IMR-90 (cell line): ENCODE results near the gene PITX2. TPM values are rescaled to one million over a fixed set of nuclear protein-coding genes. Genes with fewer than 3 reads are reported as not detected.

Experiments
- ATAC-seq: fragments of 200-7000 bp; cut with Tn5 transposase; 2 replicates; pipeline ENCODE4 v1.9.1; 2020; ENCODE audit warnings: low read depth, mild to moderate bottlenecking, moderate library complexity
- BruUV-seq: library from RNA; stranded (reverse); fragments of 400-500 nt; replicated peaks from 2 replicates; lab custom pipeline; 2021; lab: Mats Ljungman, UMichigan
- CTCF ChIA-PET: fragments of 300-600 bp; formaldehyde crosslinking; extraction: SDS; loops from one replicate; lab custom pipeline; 2021; ENCODE audit warnings: antibody characterized with exemption; lab: Yijun Ruan, JAX
- POLR2A ChIA-PET: fragments of 300-600 bp; sonication (Branson Sonifier 250); formaldehyde crosslinking; loops from one replicate; lab custom pipeline; 2022; ENCODE audit warnings: antibody characterized with exemption; ENCODE audit not compliant: unreplicated experiment; lab: Charles Lee
- DNase-seq: peaks from one replicate; pipeline ENCODE4 v3.0.0; 2013
- H2AFZ ChIP-seq: replicated peaks from 2 replicates; pipeline ENCODE3; 2013; ENCODE audit warnings: low read length, mild to moderate bottlenecking; ENCODE audit not compliant: poor library complexity
- H2AK5ac ChIP-seq: 2 replicates; pipeline ENCODE4 v1.6.1; 2013; ENCODE audit warnings: low read depth, low read length, inconsistent platforms
- H2AK9ac ChIP-seq: replicated peaks from 2 replicates; pipeline ENCODE3; 2013; ENCODE audit warnings: mild to moderate bottlenecking, low read depth, low read length, moderate library complexity; ENCODE audit not compliant: poor library complexity
- H2BK120ac ChIP-seq: 2 replicates; pipeline ENCODE4 v1.6.1; 2013; ENCODE audit warnings: low read depth, low read length, inconsistent platforms
- H2BK15ac ChIP-seq: 3 replicates; pipeline ENCODE4 v1.6.1; 2013; ENCODE audit warnings: low read depth, low read length, inconsistent platforms
- H2BK20ac ChIP-seq: 2 replicates; pipeline ENCODE4 v1.6.1; 2013; ENCODE audit warnings: low read depth, mild to moderate bottlenecking, inconsistent platforms, low read length, moderate library complexity
- H2BK5ac ChIP-seq: 2 replicates; pipeline ENCODE4 v1.6.1; 2013; ENCODE audit warnings: mild to moderate bottlenecking, low read depth, low read length, inconsistent platforms; ENCODE audit not compliant: poor library complexity, severe bottlenecking
- H3K14ac ChIP-seq: replicated peaks from 2 replicates; pipeline ENCODE4 v1.6.1; 2013; ENCODE audit warnings: low read depth, low read length, inconsistent platforms
- H3K18ac ChIP-seq: 2 replicates; pipeline ENCODE4 v1.6.1; 2013; ENCODE audit warnings: low read depth, low read length, control low read depth
- H3K23ac ChIP-seq: 2 replicates; pipeline ENCODE4 v1.6.1; 2013; ENCODE audit warnings: low read depth, low read length, inconsistent platforms
- H3K27ac ChIP-seq: 2 replicates; pipeline ENCODE4 v1.5.1; 2013; ENCODE audit warnings: mild to moderate bottlenecking, control low read depth, low read length; ENCODE audit not compliant: insufficient read depth
- H3K27me3 ChIP-seq: 2 replicates; pipeline ENCODE4 v1.6.1; 2013; ENCODE audit warnings: low read length; ENCODE audit not compliant: control insufficient read depth, insufficient read depth
- H3K36me3 ChIP-seq: 2 replicates; pipeline ENCODE4 v1.6.1; 2013; ENCODE audit warnings: low read length, mixed read lengths; ENCODE audit not compliant: control insufficient read depth, insufficient read depth
- H3K4ac ChIP-seq: 2 replicates; pipeline ENCODE4 v1.6.1; 2013; ENCODE audit warnings: low read depth, low read length, inconsistent platforms
- H3K4me1 ChIP-seq: 2 replicates; pipeline ENCODE4 v1.6.1; 2013; ENCODE audit warnings: low read length, mixed read lengths; ENCODE audit not compliant: control insufficient read depth, insufficient read depth
- H3K4me2 ChIP-seq: 2 replicates; pipeline ENCODE4 v1.6.1; 2013; ENCODE audit warnings: low read depth, mild to moderate bottlenecking, control low read depth, low read length, moderate library complexity
- H3K4me3 ChIP-seq: 2 replicates; pipeline ENCODE4 v1.5.1; 2013; ENCODE audit warnings: low read depth, mild to moderate bottlenecking, control low read depth, low read length, moderate library complexity; ENCODE audit not compliant: insufficient read depth
- H3K56ac ChIP-seq: 2 replicates; pipeline ENCODE4 v1.6.1; 2013; ENCODE audit warnings: low read length, inconsistent platforms; ENCODE audit not compliant: insufficient read depth; ENCODE audit errors: extremely low read depth
- H3K79me1 ChIP-seq, 2 experiments: 2 replicates each; pipeline ENCODE4 v1.6.1; 2013; ENCODE audit warnings: low read length in 2 of 2, inconsistent platforms in 1 of 2, low read depth in 1 of 2
- H3K9ac ChIP-seq: 2 replicates; pipeline ENCODE4 v1.6.1; 2013; ENCODE audit warnings: low read depth, low read length, control low read depth
- H3K9me1 ChIP-seq: 2 replicates; pipeline ENCODE4 v1.6.1; 2013; ENCODE audit warnings: low read length, inconsistent platforms; ENCODE audit not compliant: insufficient read depth
- H3K9me3 ChIP-seq: 2 replicates; pipeline ENCODE4 v1.6.1; 2013; ENCODE audit warnings: low read length; ENCODE audit not compliant: control insufficient read depth, insufficient read depth
- H4K20me1 ChIP-seq: 2 replicates; pipeline ENCODE4 v1.6.1; 2013; ENCODE audit warnings: low read length, inconsistent platforms; ENCODE audit not compliant: insufficient read depth
- H4K5ac ChIP-seq: 2 replicates; pipeline ENCODE4 v1.6.1; 2013; ENCODE audit warnings: mild to moderate bottlenecking, low read depth, low read length, control low read depth
- H4K8ac ChIP-seq, 2 experiments: 2 replicates each; pipeline ENCODE4 v1.6.1; 2013; ENCODE audit warnings: low read depth in 2 of 2, low read length in 2 of 2, control low read depth in 1 of 2, inconsistent platforms in 1 of 2
- H4K91ac ChIP-seq: 2 replicates; pipeline ENCODE4 v1.6.1; 2013; ENCODE audit warnings: low read depth, low read length, inconsistent platforms; ENCODE audit not compliant: insufficient read depth
- CHD1 ChIP-seq: IDR thresholded peaks from 2 replicates; pipeline ENCODE4 v1.6.1; 2012; ENCODE audit warnings: low read depth, low read length, improper control_type of control experiment
- MAZ ChIP-seq: IDR thresholded peaks from 2 replicates; pipeline ENCODE4 v1.6.1; 2012; ENCODE audit warnings: low read depth, mild to moderate bottlenecking, low read length, improper control_type of control experiment, moderate library complexity, borderline replicate concordance
- NFE2L2 ChIP-seq: fragments of 150-350 bp; IDR thresholded peaks from 2 replicates; pipeline ENCODE4 v1.6.1; 2016; ENCODE audit warnings: low read depth, mild to moderate bottlenecking, low read length
- WGBS, 2 experiments: methylation state at CpG; one replicate each; pipeline versions ENCODE4 v1.1.5 to v1.1.7; 2013; ENCODE audit warnings: missing lambda C conversion rate in 2 of 2; ENCODE audit not compliant: insufficient read length in 1 of 2; ENCODE audit errors: extremely low coverage in 2 of 2; 5-methylcytosine and 5-hydroxymethylcytosine counted together
- dilution Hi-C: fragments of 300-500 bp; cut with HindIII; formaldehyde crosslinking; loops from one replicate; pipeline ENCODE4 v1.14.3; 2018; ENCODE audit warnings: low sequenced_read_pairs; ENCODE audit not compliant: unreplicated experiment
- in situ Hi-C: fragments of 300-500 bp; cut with MboI; formaldehyde crosslinking; loops from 3 replicates; pipeline ENCODE4 v1.14.3; 2019; ENCODE audit warnings: low sequenced_read_pairs, inconsistent platforms, mixed read lengths
- intact Hi-C: fragments of 100-400 bp; cut with micrococcal nuclease; formaldehyde crosslinking; loops from 2 replicates; pipeline ENCODE4 v1.10.0; 2022
- polyA plus RNA-seq, 3 experiments: library from polyadenylated mRNA; depleted of rRNA; stranded (reverse); fragments of >200 nt; gene quantifications; 2 replicates each; pipeline ENCODE4 v1.2.3, GENCODE V29; 2012; ENCODE audit warnings: low replicate concordance in 1 of 3
- total RNA-seq: library from RNA; depleted of rRNA; stranded (reverse); fragments of >200 nt; gene quantifications from 2 replicates; pipeline ENCODE4 v1.2.3, GENCODE V29; 2012
- TF ChIP-seq, protein P1 (sequence below): conservative IDR thresholded peaks from 2 replicates; pipeline ENCODE4 v1.5.1; 2012; ENCODE audit warnings: mild to moderate bottlenecking, low read depth, low read length, improper control_type of control experiment

Gene PITX2
- total and polyA plus RNA-seq, 2 of the 4 experiments (the other 2 are of a cell fraction), result 3.0 to 6.3 TPM

DNA sequence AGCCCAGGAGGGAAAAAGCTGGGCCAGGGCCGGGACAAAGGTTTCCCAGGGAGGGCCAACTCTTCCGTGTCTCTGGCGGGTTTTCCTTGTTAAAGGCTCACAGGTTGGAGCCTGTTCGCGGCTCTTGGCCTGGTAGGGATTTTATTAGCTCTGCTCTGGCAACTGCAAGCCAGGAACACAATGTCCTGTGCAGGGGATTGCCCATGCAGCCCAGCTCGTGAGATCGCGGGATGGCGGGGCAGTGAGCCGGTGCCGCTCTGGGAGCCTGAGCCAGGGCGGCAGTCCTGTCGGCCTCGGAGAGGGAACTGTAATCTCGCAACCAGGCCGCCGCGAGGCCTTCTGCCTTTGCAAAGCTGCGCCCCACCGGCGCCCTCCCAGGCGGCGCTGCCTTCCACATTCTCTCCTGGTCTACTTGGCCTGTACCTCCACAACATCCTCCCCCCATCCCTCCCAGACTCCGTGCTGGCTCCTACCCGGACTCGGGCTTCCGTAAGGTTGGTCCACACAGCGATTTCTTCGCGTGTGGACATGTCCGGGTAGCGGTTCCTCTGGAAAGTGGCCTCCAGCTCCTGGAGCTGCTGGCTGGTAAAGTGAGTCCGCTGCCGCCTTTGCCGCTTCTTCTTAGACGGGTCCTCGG is 2.1 kb downstream of the PITX2 start:
- no peak overlapping the region for H3K4ac ChIP-seq
- no peaks in the 10 kb centered on the region for H3K4me1 ChIP-seq
- ChIA-PET CTCF (interaction anchor here (1.1 kb wide), 1 partner anchor 10 kb away, joined by 3 read pairs; no protein-coding TSS in a partner anchor), POLR2A (interaction anchor here (0.7 kb wide), 1 partner anchor 248 kb away, joined by 3 read pairs; no protein-coding TSS in a partner anchor)
- H2BK120ac ChIP-seq, result no peak overlapping the region
- no peaks in the 10 kb centered on the region for H3K36me3 ChIP-seq
- H3K27me3 ChIP-seq, result peaks cover 72% of the 10 kb centered on the region
- DNase-seq (no peak), ATAC-seq (no peak)
- H3K9ac ChIP-seq, result no peak overlapping the region
- 29% methylated on average over 24 of the region's 37 CpGs; no CpG with 5 or more reads in 1 of the 2 experiments for WGBS, 2 experiments
- H3K56ac ChIP-seq, result no peak overlapping the region
- no peak overlapping the region for H3K27ac ChIP-seq
- 0 out of 2 replicates have a peak overlapping the region, but pooled peaks have one; percentile 47 for H3K4me3 ChIP-seq
- H3K9me3 ChIP-seq, result peaks cover 19% of the 10 kb centered on the region
- H2BK20ac ChIP-seq, result no peak overlapping the region
- TF ChIP-seq CHD1 (no peak), MAZ (no peak), NFE2L2 (no peak)
- TF ChIP-seq, protein P1, sequence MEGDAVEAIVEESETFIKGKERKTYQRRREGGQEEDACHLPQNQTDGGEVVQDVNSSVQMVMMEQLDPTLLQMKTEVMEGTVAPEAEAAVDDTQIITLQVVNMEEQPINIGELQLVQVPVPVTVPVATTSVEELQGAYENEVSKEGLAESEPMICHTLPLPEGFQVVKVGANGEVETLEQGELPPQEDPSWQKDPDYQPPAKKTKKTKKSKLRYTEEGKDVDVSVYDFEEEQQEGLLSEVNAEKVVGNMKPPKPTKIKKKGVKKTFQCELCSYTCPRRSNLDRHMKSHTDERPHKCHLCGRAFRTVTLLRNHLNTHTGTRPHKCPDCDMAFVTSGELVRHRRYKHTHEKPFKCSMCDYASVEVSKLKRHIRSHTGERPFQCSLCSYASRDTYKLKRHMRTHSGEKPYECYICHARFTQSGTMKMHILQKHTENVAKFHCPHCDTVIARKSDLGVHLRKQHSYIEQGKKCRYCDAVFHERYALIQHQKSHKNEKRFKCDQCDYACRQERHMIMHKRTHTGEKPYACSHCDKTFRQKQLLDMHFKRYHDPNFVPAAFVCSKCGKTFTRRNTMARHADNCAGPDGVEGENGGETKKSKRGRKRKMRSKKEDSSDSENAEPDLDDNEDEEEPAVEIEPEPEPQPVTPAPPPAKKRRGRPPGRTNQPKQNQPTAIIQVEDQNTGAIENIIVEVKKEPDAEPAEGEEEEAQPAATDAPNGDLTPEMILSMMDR, result no peak
- no peak overlapping the region for H3K23ac ChIP-seq
- no peak overlapping the region for H2AK9ac ChIP-seq
- intact Hi-C loops, result no loop called here
- no peaks in the 10 kb centered on the region for H3K79me1 ChIP-seq
- no peak overlapping the region for H2BK15ac ChIP-seq
- BruUV-seq, result no TSS peak
- no peak overlapping the region for H4K5ac ChIP-seq
- dilution Hi-C loops, result no loop called here
- peak overlapping the region; percentile 13; the same call in 1 of the 2 replicates for H3K4me2 ChIP-seq
- no peaks in the 10 kb centered on the region for H3K9me1 ChIP-seq
- H4K8ac ChIP-seq, result no peak overlapping the region
- no peak overlapping the region for H2AK5ac ChIP-seq
- H3K18ac ChIP-seq, result no peak overlapping the region
- H4K20me1 ChIP-seq, result no peaks in the 10 kb centered on the region
- in situ Hi-C loops, result no loop called here
- peak overlapping the region; percentile 94 for H2AFZ ChIP-seq
- no peak overlapping the region for H2BK5ac ChIP-seq
- no peak overlapping the region for H4K91ac ChIP-seq
- no peak overlapping the region for H3K14ac ChIP-seq
